ENCODE measurements around the gene ZC3H8.
A peak's percentile ranks its signal among the peaks of the same experiment; 100 is the strongest.
"Not testable (repeated sequence)": the region's sequence is repeated elsewhere in the genome, so short reads cannot be mapped to it uniquely, and the experiment has no call there.

The ZC3H8 gene

GRCh38 chr2:112220186-112220585, 34.7 kb downstream of the ZC3H8 start:
- TF ChIP-seq, protein P1, sequence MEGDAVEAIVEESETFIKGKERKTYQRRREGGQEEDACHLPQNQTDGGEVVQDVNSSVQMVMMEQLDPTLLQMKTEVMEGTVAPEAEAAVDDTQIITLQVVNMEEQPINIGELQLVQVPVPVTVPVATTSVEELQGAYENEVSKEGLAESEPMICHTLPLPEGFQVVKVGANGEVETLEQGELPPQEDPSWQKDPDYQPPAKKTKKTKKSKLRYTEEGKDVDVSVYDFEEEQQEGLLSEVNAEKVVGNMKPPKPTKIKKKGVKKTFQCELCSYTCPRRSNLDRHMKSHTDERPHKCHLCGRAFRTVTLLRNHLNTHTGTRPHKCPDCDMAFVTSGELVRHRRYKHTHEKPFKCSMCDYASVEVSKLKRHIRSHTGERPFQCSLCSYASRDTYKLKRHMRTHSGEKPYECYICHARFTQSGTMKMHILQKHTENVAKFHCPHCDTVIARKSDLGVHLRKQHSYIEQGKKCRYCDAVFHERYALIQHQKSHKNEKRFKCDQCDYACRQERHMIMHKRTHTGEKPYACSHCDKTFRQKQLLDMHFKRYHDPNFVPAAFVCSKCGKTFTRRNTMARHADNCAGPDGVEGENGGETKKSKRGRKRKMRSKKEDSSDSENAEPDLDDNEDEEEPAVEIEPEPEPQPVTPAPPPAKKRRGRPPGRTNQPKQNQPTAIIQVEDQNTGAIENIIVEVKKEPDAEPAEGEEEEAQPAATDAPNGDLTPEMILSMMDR (IDR thresholded peaks at IDR 0.05; ENCODE audit: low read depth, low read length): no peak
- peaks cover 2% of the 10 kb centered on the region for H3K9me3 ChIP-seq (ENCODE audit: severe bottlenecking)
- peaks cover 6% of the 10 kb centered on the region for H3K36me3 ChIP-seq
- H3K27me3 ChIP-seq (ENCODE audit: insufficient read depth, low read depth, severe bottlenecking): no peaks in the 10 kb centered on the region
- no peak overlapping the region for H3K27ac ChIP-seq
- DNase-seq: no peak
- H3K4me3 ChIP-seq (ENCODE audit: low read depth, low read length): no peak overlapping the region

- peaks cover 6% of the 10 kb centered on the region for H3K36me3 ChIP-seq
- H3K9me3 ChIP-seq (ENCODE audit: severe bottlenecking): peaks cover 2% of the 10 kb centered on the region
- H3K27me3 ChIP-seq (ENCODE audit: insufficient read depth, low read depth, severe bottlenecking): no peaks in the 10 kb centered on the region
These were observed 37.0 kb downstream of the ZC3H8 start for GRCh38 chr2:112217854-112218253.

GRCh38 chr2:112216167-112216566, 38.7 kb downstream of the ZC3H8 start:
- Histone ChIP-seq H3K9me3 (ENCODE audit: severe bottlenecking) (peaks cover 2% of the 10 kb centered on the region), H3K36me3 (peaks cover 9% of the 10 kb centered on the region), H3K27me3 (ENCODE audit: insufficient read depth, low read depth, severe bottlenecking) (no peaks in the 10 kb centered on the region), H3K27ac (no peak overlapping the region), H3K4me3 (ENCODE audit: low read depth, low read length) (no peak overlapping the region)
- DNase-seq: no peak
- TF ChIP-seq, protein P1 (IDR thresholded peaks at IDR 0.05; ENCODE audit: low read depth, low read length): peak; percentile 27; the same call in 1 of the 2 replicates

More at GRCh38 chr2:112217854-112218253, 37.0 kb downstream of the ZC3H8 start:
- no peak overlapping the region for H3K4me3 ChIP-seq (ENCODE audit: low read depth, low read length)
- TF ChIP-seq, protein P1 (IDR thresholded peaks at IDR 0.05; ENCODE audit: low read depth, low read length): no peak
- no peak for DNase-seq
- H3K27ac ChIP-seq: no peak overlapping the region

DNA sequence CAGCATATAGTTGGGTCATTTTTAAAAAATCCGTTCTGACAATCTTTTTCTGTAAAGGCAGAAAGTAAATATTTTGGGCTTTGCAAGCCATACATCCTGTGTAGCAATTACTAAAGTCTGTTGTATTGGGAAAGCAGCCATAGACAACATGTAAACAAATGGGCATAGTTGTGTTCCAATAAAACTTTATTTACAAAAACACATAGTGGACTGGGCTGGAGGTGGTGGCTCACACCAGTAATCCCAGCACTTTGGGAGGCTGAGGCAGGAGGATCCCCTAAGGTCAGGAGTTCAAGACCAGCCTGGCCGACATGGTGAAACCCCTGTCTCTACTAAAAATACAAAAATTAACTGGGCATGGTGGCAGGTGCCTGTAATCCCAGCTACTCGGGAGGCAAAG, 46.9 kb downstream of the ZC3H8 start:
- not testable (repeated sequence) for H3K27me3 ChIP-seq (ENCODE audit: insufficient read depth, low read depth, severe bottlenecking); H3K9me3 ChIP-seq (ENCODE audit: severe bottlenecking)

GRCh38 chr2:112204411-112204810, 50.4 kb downstream of the ZC3H8 start:
- Histone ChIP-seq H3K27me3 (ENCODE audit: insufficient read depth, low read depth, severe bottlenecking) (no peaks in the 10 kb centered on the region), H3K27ac (no peak overlapping the region), H3K4me3 (ENCODE audit: low read depth, low read length) (no peak overlapping the region), H3K36me3 (no peaks in the 10 kb centered on the region), H3K9me3 (ENCODE audit: severe bottlenecking) (no peaks in the 10 kb centered on the region)
- DNase-seq: no peak
- TF ChIP-seq, protein P1 (IDR thresholded peaks at IDR 0.05; ENCODE audit: low read depth, low read length): no peak

More for the DNA sequence above, 46.9 kb downstream of the ZC3H8 start:
- not testable (repeated sequence) for DNase-seq; H3K27ac ChIP-seq; H3K36me3 ChIP-seq; H3K4me3 ChIP-seq (ENCODE audit: low read depth, low read length)

DNA sequence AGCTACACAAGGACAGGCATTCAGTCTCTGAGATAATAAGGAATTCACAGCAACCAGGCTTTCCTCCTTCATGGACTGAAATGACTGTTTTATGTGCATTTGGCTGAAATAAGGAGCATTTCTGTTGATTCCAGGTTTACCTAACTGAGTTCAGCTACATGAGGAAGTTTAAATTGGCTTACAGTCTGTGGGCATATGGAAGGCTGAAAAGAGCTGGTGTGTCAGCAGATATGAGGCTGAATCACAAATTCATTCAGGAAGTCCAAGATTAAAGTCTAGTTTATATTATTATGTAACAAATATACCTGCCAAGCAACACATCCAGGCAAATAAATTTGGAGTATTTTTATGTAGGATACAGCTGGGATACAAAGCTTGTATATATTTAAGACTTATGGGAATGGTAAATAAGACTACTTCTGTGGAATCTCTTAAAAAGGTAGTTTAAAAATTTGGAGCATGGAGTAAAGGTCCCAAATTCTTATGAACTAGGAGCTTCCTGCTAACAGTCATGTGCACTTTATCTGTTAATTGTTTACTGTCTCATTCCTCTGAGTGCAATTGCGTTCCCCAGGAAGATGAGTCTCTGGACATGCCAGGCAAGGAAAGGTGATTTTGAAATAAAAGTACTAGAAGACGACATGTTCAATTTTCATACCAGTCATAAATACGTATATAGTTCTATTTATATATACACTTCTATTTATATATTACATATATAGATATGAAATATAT, 53.0 kb downstream of the ZC3H8 start:
- Histone ChIP-seq H3K36me3 (no peaks in the 10 kb centered on the region), H3K27ac (no peak overlapping the region), H3K4me3 (ENCODE audit: low read depth, low read length) (no peak overlapping the region), H3K27me3 (ENCODE audit: insufficient read depth, low read depth, severe bottlenecking) (no peaks in the 10 kb centered on the region), H3K9me3 (ENCODE audit: severe bottlenecking) (no peaks in the 10 kb centered on the region)
- no peak for DNase-seq
- TF ChIP-seq, protein P1 (IDR thresholded peaks at IDR 0.05; ENCODE audit: low read depth, low read length): no peak
